Activated T-helper 1 cell treated with anti-CD3 and anti-CD28 coated beads, Interleukin-2, amount 50 U/mL, for 16 hours (primary cell): Measurements from ENCODE around the gene PLXNB2.

ENCODE experiments used
- DNase-seq, 2 donors: peaks; one replicate each; pipeline ENCODE4 v3.0.0-alpha.2; 2020; ENCODE audit warnings: low read depth in 1 of 2, low spot score in 1 of 2

PLXNB2 gene

DNA sequence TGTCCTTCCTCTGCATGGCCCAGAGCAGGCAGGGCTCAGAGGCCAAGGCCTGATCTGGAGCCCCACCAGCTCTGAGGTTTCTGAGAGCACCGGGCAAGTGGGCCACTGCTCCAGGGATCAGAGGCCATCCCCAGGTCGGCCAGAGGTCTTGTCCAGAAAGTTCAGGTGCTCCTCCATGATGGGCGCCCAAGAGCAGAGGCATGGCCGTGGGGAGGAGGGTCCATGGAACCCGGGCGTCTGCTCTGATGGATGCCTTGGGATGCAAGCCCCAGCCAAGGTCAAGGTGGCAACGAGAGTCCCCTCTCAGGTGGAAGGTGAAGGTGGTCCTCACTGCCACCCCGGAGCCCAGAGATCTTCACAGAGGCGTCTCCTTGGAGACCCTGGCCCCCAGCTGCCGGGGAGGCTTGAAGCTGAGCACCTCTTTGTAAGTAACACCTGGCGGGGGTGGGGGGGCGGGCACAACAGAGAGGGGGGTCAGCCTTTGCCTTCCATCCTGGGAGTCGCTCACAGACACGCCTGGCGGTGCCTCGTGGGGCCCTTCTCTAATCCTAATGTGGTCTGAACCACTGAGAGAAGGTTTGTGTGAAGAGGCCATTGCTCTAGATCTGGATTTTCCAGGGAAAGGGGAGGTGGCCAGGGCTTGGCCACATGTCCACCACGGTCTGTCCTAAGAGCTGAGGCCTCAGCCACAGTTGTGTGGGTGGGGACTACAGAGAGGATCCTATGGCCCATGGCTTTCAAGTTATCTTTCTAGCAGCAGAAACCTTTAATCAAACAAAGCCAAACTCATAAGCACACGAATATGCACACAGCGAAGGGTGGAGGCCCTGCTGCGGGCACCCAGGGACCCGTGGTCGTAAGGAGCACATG lies 54.2 kb downstream of the PLXNB2 start:
- DNase-seq = no peak

DNA sequence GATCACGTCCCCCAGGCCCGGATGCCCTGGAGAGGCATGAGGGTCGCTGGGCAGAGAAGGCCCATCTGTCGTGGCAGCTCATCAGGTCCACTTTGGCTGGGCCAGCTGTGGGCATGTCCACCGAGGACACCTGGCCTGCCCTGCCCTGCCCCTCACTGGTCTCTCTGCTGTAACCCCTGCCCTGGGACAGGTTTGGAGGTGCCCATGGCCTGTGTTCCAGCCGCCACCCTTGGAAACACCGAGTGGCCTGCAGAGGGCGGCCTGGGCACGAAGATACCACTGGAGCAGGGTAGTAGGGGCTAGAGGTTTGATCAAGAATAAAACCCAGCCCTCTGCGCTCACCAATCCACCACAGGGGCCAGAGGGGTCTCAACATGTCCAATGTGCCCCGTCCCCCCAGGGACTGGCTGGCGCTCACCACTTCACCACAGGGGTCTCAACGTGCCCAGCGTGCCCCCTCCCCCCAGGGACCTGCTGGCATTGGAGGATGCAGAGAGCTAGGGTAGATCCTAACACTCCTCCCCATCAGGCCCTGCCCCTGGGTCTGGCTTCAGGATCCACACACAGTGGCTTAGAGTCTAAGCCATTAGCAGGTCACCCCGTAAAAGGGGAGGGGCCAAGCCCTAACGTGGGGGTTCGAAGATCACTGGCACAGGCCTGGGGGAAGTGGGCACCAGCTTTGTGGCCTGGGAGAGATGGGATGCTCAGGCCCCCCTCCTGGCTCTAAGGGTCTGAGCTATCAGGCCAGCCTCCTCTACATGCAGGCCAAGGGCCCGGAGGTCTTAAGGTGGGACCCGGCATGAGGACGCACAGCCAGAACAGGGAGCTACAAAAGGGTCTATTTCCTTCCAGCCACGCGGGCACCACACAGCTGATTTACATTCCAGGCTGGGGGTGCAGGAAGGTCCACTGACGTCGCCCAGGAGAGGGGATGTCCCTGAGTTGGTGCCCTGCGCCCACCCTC lies 55.1 kb downstream of the PLXNB2 start:
- peak; percentile 51 to 57 for DNase-seq

DNA sequence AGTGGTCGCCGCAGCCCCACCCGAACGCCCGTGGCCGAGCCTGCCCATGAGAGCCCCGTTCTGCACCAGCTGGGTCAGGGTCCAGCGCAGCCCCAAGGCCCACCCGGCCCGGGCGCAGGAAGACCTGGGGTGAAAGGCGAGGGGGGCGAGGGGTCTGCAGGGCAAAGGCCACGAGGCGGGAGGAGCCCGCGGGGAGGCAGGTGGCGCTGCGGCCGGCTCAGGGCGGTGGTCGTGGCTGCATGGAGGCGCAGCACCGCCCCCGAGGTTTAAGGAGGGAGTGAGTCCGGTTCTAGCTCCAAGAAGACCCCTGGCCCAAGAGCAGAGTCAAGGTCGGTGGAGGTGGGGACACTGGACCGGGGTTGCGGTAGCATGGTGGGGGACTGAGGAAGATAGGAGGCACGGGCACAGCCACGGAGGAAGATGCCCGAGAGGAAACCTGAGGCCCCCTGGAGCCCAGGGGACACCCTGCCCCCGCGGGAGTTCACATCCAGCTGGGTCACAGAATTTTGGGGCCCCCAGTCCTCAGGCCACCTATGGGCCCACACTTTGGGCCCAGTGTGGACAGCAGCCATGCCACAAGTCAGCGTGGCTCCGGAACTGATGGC lies 55.9 kb downstream of the PLXNB2 start:
- no peak for DNase-seq

DNA sequence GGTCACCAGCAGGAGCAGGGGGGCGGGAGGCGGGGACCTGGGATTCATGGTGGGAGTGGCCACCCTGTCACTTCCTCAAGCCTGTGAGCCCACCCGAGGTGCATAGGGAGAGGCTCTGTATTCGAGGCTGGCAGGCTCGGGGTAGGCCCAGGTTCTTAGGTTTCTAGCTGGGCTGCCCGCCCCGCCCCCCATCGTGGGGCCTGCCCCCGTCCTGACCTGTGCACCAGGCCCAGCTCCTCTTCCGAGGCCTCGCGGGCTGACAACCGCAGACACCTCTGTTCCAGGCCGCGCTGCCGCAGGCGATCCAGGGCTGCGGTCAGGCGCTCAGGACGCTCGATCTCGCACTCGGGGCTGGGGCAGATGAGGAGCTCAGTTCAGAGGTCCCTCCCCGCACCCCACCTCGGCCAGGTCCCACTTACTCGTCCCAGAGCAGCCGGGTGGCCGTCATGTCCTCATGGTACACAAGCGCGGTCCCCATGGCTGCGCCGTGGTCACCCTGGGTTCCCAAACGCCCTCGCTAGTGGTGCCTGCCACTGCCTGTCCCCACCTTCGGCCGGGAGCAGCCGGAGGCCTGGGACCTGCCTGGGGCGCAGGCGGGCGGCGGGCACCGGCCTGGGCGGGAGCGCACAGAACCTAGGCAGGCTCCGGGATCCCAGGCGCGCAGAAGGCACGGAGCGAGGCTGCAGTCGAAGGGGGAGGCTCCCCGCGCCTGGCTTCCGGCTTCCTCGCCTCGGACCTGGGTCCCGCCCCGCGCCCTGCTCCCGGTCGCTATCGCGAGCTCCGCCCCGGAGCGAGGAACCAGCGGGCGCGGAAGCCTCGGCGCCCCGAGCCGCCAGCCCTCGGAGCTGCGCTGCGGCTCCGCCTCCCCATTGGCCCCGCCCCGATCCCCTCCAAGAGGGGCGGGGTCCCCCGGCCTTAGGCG lies 56.6 kb downstream of the PLXNB2 start, which contains the start of gene HDAC10:
Gene HDAC10 (minus strand): TSS at position 711 of the 922 bp plus-strand sequence. CDS start 233 bp downstream, at position 478.
- DNase-seq = peak; percentile 63 to 68

DNA sequence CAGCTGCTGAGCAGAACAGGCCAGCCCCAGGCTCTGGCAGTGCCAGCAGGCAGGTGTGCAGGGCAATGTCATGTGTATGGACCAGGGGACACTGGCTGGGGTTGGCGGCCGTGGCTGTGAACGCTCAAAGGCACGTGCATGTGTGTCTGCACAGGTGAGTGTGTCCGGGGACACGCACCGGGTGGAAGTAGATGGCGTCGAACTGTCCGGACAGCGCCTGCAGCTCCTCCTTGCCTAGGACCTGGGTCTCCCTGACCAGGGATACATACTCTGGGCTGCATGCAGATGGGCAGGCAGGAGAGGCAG lies 57.2 kb downstream of the PLXNB2 start:
- no peak for DNase-seq

DNA sequence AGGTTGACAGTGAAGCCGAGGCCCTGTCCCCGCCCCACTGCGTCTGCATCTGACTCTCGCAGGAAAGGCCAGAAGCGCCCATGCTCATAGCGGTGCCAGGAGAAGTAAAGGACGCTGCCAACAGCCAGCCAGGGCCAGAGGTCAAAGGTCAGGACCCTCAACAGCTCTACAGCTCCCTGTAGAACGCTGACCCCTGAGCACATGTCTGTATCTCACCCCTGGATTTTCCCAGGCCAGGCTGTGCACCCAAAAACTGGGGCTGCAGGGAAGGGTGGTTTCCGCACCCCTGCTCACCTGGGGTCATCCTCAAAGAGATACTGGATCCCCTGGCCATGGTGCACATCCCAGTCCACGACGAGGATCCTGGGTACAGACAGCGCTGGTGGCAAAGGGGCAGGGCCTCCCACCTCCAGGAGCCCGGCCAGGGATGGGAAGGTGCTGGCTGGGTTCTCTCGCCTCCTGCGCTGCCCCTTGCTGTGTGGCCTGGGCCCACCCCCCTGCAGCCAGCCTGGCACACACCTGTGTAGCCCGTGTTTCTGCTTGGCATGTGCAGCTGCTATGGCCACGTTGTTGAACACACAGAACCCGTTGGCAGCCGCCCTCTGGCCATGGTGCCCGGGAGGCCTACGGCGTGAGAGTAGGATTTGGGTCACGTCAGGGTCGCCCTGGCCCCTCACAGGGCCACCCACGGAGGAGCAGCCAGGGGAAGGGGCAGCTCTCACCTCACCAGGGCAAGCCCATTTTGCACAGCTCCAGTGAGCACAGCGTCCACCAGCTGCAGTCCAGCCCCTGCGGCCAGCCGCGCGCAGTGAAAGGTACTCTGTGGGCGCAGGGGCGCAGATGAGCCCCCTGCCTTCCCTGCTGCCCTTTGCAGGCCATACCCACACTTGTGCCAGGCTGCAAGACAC lies 57.9 kb downstream of the PLXNB2 start:
- no peak for DNase-seq

DNA sequence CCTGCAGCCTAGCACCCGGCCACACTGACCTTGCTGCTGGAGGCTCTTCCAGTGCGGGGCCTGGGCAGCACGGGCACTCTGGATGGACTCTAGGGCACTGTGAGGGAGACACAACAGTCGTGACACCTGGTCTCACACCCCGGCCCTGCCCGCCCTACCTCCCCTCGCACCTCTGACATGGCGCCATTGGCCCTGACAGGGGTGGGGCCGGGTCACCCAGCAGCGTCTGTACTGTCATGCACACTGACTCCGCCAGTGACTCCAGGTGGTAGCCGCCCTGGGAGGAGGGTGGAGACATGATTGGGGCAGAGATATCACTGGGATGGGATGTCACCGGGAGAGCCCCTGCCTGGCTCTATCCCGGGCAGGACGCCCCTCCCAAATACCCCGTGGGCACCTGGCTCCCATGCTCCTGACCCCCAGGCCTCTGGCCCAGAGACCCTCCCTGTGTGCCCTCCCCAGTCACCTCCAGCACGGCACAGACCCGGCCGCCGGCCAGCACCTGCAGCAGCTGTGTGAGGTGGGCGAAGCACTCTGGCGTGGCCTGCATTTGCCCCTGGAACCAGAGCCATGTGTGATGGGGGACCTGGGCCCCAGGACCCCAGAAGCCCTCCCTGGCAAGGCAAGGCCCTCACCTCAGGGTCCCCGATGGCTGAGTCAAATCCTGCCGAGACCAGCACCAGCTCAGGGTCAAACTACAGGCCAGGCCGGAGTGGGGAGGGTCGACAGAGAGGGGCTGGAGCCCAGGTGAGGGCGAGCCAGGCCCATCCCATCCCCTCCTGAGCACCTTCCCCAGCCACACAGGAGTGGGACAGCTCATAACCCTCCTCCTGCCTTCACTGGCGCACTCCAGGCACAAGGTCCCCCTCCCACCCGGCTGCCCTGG lies 59.0 kb downstream of the PLXNB2 start:
- no peak for DNase-seq

DNA sequence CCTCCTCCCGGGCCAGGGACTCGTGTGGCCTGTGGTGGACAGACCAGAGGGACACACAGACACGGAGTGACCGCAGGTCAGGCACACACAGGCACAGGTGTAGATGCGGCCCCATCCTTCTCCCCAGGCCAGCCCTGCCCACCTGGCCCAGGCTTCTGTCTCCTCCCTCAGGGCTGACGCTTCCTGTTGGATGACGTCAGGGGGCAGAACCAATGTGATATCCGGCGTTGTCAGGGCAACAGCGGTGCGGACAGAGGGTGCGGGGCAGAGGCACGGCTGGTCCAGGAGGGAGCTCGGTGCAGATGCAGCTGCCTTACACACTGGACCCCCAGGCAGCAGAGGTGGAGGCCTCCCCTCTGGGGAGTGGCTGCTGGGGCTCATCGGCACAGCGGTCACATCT lies 59.7 kb downstream of the PLXNB2 start:
- peak in 1 of 2 donors; percentile 31 for DNase-seq

DNA sequence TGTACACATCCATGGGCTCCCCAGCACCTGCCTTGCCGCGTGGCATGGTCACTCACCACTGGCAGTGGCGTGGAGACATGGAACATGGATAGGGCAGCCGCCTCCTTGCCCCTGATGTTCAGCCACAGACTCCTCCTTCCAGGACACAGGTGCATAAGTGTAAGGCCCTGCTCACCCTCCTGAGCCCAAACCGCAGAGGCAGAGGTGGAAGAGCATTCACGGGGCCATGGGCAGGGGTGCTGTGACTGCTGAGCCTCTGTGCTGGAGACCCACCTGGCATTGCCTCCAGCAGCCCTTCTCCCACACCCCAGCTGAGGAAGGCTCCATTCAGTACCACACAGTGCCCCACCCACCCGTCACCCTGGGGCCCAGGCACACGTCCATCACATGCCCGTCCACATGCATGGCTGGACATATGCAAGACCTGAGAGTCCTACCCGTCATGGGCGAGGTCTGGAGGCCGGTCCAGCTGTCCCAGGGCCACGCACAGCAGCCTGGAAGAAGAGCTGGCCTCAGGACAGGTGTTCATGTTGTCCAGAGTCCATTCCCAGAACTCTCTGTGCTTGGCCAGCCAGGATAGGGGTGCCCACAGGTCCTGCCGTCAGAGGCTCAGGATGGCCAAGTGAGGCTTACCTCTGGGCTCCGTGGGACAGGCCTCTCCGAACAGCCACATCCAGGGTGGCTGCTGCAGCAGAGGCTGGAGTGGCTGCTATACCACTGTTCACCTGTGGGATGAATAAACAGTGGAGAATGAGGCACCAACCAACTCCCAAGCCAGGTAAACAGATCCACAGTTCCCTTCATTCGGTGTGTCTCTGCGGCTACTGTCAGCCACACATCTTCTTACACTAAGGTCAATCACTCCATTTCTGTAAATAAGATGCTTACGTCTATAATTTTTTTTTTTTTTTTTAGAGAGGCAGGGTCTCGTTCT lies 60.9 kb downstream of the PLXNB2 start:
- DNase-seq = no peak

DNA sequence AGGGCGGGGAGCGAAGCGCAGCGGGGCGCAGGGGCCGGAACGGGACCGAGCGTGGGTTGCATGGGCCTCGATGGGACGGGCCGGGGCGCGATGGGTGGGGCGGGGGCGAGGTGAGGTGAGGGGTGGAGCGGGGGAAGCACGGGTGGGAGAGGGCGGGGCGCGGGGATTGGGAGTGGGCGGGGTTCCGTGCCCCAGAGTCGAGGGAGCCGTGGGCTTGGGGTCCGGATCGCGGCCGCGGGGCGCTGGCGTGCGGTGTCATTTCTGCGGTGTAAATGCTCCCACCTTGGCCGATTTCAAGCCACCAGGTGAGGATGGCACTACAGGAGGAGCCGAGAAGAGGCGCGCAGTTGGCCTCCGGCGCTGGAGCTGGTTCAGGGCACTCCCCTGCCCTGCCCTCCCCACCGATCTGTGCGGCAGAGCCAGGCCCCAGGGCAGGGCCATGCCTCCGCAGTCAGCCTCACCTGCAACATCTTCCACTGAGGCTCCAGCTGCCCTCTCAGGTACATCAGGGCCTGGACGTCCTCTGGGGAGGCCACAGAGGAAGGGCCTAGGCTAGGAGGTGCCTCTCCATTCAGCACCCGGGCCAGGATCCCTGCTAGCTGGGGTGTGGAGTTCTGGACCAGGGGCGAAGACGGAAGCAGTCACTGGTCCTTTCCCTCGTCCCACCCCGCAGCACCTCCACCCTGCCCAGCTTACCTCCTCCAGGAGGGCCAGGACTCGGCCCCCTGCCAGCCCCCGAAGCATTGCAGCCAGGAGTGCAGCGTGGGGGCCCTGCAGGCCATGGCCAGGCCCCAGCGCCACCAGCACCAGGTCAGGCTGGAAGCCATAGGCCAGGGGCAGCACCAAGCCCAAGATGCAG lies 62.0 kb downstream of the PLXNB2 start:
- DNase-seq = no peak

DNA sequence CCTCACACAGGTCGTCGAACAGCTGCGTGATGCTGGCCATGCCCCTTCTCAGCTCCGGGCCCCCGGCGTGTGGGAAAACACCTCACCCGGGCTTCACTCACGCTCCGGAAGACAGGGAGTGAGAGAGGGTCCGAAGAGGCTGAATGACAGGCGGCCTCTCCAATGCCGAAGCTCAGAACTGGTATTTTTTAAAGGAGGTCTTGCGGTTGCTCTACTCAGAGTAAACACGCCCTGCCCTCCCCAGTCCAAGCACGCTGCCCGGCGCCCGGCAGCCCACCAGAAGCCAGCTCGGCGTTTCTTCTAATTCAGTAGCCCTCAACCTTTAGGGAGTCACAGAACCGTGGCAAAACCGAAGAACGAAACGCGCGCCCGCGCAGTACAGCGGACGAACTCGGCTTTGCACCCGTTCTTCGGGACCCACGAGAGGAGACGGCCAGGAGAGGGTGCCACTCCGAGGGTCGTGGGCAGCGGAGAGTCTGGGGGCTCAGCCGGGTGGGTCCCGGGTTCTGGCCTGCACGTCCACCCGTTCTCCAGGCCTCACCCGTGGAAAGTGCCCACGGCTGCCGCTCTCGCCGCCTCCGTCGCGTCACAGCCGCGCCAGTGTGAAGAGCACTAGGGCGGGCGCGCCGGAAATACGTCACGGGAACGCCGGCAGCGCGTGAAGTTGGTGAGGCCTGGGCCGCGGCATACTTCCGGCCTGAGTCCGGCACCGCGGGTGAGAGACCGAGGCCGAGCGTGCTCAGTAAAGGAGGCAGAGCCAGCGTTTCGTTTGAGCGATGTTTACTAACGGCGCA lies 62.8 kb downstream of the PLXNB2 start, which contains the start of gene TUBGCP6:
Gene TUBGCP6 (minus strand): TSS at position 604 of the 794 bp plus-strand sequence. CDS start 564 bp downstream, at position 40.
- DNase-seq = peak; percentile 86 to 88

DNA sequence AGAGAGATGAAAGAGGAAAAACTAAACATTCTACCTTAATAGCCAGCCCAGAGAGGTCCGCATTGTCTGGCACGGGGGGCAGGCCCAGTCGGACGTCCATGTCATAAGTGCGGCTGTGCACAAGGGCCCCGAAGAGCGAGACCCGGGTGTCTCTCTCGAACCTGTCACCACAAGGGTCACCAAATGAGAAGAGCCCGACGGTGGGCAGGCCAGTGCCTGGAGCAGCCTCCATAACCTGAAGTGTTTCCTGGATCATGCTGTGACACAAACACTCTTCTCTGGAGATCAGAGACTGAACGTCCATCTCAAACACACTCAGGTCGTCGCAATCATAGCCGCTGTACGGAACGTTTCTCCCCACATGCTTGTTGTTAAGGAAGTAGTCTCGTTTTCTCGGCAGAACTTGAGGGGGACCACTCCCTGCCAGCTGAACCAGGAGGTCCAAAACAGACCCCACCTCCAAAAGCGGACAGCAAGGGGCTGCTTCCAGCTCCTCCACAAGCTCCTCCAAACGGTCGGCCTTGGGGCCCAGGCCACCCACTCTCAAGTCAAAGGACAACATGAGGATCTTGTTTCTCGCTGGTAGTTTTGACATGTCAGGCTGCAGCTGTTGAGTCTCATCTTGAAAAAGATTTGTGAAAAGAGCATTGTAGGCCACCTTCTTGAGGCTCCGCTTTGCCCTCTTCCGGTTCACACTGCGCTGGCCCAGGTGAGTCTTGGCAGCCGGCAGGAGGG lies 63.6 kb downstream of the PLXNB2 start:
- DNase-seq = no peak

DNA sequence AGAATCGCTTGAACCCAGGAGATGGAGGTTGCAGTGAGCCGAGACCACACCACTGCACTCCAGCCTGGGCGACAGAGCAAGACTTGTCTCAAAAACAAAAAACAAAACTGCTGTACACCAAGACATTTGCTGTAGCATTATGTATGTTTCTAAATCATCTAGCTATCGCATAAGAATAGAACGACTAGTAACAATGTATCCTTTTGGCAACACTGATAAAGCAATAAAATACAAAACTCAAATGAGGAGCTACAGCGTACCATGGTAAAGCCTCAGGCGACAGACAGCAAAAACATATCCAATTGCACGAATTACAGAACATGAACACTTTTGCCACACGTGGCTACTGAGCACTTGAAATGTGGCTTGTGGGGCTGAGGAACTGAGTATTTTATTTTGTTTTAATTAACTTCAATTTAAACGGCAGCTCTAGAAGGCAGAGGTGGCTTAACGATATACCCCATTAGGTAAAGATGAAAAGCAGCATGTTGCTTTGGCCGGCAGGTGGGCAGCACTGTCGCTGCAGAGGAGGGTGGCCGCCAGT lies 65.0 kb downstream of the PLXNB2 start:
- DNase-seq = no peak

DNA sequence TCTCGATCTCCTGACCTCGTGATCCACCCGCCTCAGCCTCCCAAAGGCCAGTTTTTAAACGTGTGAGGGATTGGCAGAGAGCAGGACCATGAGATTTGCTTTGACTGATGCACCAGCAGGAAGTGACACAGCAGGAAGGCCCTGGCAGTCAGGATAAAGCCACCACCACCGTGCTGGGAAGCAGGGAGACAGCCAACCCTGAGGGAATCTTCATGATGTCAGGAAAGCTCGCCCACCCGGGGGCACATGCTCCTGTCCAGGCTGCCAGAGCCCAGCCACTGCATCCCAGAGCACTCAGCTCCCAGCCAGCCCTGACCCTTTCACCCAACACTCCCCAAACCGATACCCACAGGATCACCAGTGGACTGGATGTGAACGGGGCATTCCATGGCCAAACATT lies 68.7 kb downstream of the PLXNB2 start:
- DNase-seq = no peak
